Stimulated activated CD4-positive, alpha-beta T cell treated with anti-CD3 and anti-CD28 coated beads, Interleukin-4, amount 100 ng/mL, for 48 hours (primary cell): ENCODE data around the gene FDXR.

Experiments
- DNase-seq, 2 donors: peaks; one replicate each; pipeline ENCODE4 v3.0.0-alpha.2; 2020; ENCODE audit warnings: low read depth in 2 of 2

The FDXR gene

GRCh38 chr17:74836691-74837467 lies 35.9 kb downstream of the FDXR start:
- no peak for DNase-seq

GRCh38 chr17:74836191-74836590 lies 36.6 kb downstream of the FDXR start:
- no peak for DNase-seq

- DNase-seq = no peak
Observed at GRCh38 chr17:74833501-74834377, 39.1 kb downstream of the FDXR start.

GRCh38 chr17:74832421-74832820 lies 40.4 kb downstream of the FDXR start:
- DNase-seq = no peak

- no peak for DNase-seq
Observed at GRCh38 chr17:74831444-74832146, 41.2 kb downstream of the FDXR start.

- no peak for DNase-seq
Observed at GRCh38 chr17:74830861-74831260, 41.9 kb downstream of the FDXR start.

- DNase-seq = no peak
Observed at GRCh38 chr17:74827800-74828199, 45.0 kb downstream of the FDXR start.

GRCh38 chr17:74825952-74826719 lies 46.7 kb downstream of the FDXR start:
- DNase-seq = no peak

- no peak for DNase-seq
Observed at GRCh38 chr17:74824961-74825627, 47.7 kb downstream of the FDXR start.

GRCh38 chr17:74822939-74823367 lies 49.8 kb downstream of the FDXR start:
- DNase-seq = no peak

- no peak for DNase-seq
Observed at GRCh38 chr17:74822335-74822938, 50.4 kb downstream of the FDXR start.

GRCh38 chr17:74821655-74822334 lies 51.0 kb downstream of the FDXR start:
- DNase-seq = no peak

- DNase-seq = no peak
Observed at GRCh38 chr17:74819801-74820436, 52.9 kb downstream of the FDXR start.

- DNase-seq = no peak
Observed at GRCh38 chr17:74818291-74818938, 54.4 kb downstream of the FDXR start.

GRCh38 chr17:74816905-74817620 lies 55.7 kb downstream of the FDXR start:
- DNase-seq = no peak

GRCh38 chr17:74815550-74816370 lies 57.0 kb downstream of the FDXR start:
- DNase-seq = no peak

GRCh38 chr17:74815067-74815466 lies 57.7 kb downstream of the FDXR start:
- no peak for DNase-seq
